HL-60/S4 treated with retinoic acid at 250 ng/mL for 4 days and 3 days (cell line): Measurements from ENCODE around the gene HS3ST6.
"Not testable (repeated sequence)": the region's sequence is repeated elsewhere in the genome, so short reads cannot be mapped to it uniquely, and the experiment has no call there.

Source experiments
- in situ Hi-C: fragments of 300-500 bp; cut with MboI; formaldehyde crosslinking; loops from 2 replicates; pipeline ENCODE4 v1.7.0; 2022; ENCODE audit warnings: low sequenced_read_pairs

The HS3ST6 gene

DNA sequence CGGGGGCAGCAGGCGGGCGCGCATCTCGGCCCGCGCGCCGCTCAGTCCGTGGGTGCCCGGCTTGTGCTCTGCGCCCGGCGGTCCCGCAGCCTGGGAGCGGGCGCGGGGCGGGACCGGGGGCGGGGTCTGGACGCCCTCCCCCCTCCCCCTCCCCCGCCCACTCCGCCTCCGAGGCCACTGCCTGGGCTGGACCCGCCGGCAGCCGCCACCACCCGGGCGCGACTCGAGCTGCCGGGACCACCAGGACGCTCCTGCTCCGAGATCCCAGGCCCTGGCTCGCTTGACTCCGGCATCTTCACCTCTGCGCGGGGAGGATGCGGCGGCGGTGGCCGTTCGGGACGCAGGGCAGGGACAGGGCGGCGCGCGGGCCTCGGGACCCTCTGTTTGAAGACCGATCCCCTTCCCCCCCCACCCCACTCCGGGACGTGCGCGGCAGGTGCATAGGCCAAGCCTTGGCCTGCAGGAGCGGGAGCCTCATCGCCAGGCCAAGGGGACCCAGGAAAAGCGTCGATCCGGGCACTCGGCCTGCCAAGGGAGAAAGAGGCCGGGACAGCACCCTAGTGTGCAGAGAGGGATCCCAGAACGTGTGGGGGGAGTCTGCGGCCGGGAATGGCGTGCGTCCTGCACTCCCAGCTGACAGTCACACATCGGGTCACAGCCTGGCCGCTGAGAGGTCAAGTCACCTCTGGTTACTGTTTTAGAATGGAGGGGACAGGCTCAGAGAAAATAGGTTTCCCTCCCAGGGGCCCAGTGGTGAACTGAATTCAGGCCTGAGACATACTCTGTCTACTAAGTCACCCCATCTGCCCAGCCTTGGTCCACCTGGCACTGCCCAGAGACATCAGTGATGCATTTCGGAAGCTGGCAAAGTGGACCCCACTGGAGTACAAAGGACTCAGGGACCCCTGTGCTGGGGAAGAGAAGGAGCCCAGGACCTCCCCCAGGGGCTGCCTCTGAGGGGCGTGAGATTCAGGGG lies at the start of gene HS3ST6:
Gene HS3ST6, minus strand, starts transcription at position 65 of the 976 bp plus-strand sequence. CDS start 92 bp downstream, outside the sequence.
- in situ Hi-C loops, result no loop called here

- in situ Hi-C loops, result no loop called here
Measured at GRCh38 chr16:1966460-1966859, 48.2 kb upstream of the HS3ST6 start, which contains the start of gene RNF151. Gene RNF151 (plus strand): TSS chr16:1966856. CDS start chr16:1966882, 26 bp downstream.

DNA sequence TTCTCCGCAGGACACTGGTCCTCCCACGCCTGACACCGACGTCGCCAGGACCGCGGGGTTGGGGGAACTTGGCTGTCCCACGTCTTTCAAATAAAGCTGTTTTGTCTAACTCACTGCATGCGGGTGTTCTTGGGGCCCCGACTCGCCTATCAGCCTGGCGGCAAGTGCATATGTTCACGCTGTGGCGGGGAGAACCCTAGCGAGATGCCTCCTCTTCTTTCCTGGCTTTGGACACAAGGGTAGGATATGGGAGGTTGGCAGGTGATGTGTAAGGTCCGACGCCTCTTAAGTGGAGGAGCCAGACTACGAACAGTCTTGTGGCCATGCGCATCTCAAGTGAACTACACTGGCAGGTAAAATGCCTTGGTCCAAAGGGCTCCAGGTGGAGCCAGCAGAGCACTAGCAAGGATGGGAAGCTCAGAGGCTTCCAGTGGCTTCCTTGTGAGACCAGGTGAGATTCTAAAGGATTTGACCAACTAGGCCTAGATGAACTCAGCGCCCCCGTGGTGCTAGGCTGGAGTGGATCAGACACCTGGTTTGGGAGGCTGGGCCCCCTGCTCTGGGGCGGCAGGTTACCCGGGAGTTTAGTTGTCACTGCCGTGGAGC lies 47.3 kb upstream of the HS3ST6 start:
- in situ Hi-C loops, result no loop called here

GRCh38 chr16:1964506-1965395 lies 46.5 kb upstream of the HS3ST6 start, which contains the start of gene RPS2:
Gene RPS2 (minus strand): TSS chr16:1964826. CDS start chr16:1964625, 201 bp downstream.
- in situ Hi-C loops, result no loop called here

DNA sequence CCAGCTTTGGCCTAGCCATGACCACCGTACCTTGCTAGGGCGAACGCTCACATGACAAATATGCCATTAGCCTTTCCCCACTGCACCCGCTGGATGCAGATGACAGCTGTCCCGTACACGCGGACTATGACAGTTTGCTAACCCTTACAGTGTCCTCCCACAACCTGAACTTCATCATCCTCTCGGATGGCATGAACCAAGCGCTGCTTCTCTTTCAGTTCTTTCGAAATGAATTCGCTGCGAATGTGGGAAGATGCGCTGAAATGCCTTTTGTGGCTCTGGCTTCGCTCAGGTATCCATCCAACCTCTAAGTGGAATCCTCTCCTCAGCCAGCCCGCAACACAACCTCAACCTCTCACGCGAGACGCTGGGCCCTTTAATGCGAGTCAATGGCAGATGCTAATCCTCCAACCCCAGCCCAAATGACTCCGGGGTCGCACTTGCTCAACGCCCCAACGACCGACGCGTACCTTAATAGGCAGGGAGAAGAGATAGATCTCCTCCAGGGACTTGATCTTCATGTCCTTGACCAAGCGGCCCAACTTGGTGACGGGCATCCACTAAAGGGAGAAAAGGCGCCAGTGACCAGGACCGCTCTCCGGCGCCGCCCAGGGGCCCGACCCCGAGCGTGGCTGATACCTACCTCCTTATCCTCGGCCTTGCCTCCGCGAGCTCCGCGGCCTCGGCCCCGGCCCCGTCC lies 45.7 kb upstream of the HS3ST6 start:
- in situ Hi-C loops, result no loop called here

GRCh38 chr16:1962161-1963153 lies 44.2 kb upstream of the HS3ST6 start:
- in situ Hi-C loops, result not testable (repeated sequence)

GRCh38 chr16:1961651-1962067 lies 43.4 kb upstream of the HS3ST6 start:
- in situ Hi-C loops, result no loop called here

DNA sequence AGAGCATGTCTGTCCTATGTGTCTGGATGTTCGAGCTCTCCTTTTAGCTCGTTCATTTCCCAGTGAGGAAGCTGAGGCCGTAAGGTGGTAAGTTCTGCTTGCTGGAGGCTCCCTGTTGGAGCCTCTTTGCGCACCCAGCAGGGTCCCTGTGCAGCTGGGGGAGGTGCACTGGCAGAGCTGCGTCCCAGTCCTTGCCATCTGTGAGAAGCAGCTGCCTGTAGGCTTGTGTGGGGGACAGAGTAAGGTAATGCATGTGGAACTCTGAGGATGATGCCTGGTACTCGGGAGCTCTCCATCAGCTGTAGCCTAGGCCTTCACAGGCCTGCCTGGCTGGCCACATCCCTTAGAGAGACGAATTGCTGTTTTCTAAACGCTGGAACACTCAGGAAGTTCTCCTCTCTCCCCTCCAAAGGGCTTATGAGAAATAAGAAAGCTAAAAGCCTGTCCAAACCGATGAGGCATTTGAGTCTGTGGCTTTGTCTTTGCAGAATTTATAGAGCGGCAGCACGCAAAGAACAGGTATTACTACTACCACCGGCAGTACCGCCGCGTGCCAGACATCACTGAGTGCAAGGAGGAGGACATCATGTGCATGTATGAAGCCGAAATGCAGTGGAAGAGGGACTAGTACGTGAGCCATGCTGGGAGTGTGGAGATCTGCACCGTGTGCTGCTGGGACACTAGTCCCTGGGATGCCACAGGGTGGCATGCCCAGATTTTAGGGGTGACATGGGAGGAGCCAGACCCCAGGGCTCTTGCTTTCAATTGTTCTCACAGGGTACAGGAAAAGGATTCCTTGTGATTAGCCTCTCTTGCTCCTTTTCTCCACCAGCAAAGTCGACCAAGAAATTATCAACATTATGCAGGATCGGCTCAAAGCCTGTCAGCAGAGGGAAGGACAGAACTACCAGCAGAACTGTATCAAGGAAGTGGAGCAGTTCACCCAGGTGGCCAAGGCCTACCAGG lies 42.7 kb upstream of the HS3ST6 start:
- in situ Hi-C loops, result no loop called here

DNA sequence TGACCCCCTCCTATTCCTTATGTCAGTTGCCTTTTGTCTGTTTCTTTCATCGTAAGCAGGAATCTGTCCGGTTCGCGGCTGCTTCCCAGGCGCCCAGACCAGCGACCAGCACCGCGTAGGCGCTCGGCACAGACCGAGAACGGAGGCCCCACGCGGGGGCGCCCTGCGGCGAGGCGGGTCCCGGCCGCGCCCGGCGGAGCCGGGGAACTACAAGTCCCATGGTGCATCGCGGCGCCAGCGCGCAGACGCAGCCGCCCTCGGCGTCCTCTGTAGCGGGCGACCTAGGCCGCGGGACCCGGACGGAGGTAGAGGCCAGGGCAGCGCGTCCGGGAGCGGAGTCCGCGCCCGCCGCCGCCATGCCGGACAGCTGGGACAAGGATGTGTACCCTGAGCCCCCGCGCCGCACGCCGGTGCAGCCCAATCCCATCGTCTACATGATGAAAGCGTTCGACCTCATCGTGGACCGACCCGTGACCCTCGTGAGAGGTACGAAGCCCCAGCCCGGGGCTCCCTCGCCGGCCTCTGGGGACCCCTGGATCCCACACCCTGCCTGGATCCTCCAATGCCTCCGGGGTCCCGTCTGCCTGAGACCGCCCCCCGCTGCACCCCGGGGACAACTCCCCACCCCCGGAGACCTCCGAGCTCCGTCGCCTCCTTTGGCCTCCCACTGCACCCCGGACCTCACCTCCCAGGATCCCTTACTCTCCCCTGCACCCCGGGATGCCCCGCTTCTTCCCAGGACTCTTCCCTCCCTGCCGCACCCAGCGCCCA lies 41.2 kb upstream of the HS3ST6 start, which contains the start of gene NDUFB10:
Gene NDUFB10, plus strand, starts transcription at position 270 of the 771 bp plus-strand sequence. Its CDS starts 87 bp downstream, at position 357.
- in situ Hi-C loops, result no loop called here

DNA sequence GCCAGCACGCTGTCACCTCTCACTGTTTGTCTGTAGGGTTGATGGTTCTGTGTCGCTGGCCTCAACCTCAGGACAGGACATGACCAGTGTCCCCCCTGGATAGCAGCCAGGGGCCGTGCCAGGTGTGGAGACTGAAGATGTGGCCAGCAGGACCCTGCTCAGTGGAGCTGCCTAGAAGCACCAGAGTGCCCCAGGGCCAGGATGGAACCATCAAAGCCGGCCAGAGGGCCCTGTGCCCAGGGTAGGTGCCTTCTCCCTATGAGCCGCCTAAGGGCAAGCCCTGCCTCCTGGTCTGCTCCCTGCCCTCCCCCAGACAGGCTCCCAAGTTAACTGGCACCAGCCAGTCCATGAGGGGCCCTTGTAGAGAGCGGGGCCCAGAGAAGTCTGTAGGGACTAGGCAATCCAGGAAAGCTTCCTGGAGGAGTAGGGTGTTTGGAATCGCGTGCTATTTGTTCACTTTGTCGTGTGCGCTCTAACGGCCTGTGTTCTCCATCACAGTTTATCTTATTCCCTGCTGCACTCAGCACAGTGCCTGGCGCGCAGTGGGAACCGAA lies 40.6 kb upstream of the HS3ST6 start:
- in situ Hi-C loops, result no loop called here

DNA sequence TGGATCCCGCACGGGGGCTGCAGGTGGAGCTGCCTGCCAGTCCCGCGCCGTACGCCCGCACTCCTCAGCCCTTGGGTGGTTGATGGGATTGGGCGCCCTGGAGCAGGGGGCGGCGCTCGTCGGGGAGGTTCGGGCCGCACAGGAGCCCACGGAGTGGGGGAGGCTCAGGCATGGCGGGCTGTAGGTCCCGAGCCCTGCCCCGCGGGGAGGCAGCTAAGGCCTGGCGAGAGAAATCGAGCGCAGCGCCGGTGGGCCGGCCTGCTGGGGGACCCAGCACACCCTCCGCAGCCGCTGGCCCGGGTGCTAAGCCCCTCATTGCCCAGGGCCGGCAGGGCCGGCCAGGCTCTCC lies 39.9 kb upstream of the HS3ST6 start:
- in situ Hi-C loops, result not testable (repeated sequence)

- in situ Hi-C loops, result not testable (repeated sequence)
Measured at GRCh38 chr16:1957434-1958142, 39.4 kb upstream of the HS3ST6 start.

DNA sequence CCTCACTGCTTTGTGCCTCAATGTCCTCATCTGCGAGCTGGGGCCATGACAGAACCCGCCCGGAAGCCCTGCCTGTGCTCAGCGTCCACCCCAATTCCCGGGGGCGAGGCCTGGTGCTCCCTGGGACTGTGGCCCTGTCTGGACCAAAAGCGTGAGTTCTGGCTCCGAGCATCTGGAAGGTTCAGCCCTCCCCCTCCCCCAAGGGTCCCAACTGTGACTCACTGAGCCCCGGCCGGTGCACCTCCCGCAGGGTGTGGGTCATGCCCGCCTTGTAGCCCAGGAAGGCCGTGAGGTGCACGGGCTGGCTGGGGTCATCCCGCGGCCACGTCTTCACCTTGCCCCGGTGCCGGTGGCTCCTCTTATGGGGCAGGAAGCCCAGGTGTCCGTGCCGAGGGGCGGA lies 35.5 kb upstream of the HS3ST6 start:
- in situ Hi-C loops, result no loop called here

DNA sequence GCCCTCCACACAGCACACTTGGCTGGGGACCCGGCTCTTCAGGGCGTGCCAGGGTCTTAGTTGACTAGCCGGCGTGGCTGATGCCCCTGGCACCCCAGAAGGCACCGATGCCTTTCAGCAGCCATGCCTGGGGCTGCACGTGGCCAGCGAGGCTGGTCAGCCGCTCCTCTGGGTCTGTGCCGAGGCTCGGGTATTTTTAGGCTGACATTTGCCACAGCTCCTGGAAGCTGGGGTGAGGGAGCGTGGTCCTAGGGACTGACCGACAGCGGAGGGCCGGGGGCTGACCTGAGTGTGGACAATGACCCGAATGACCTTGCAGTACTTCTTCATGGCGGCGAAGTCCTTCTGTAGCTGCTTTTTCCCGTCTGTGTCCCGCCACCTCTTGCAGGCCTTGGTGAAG lies 32.3 kb upstream of the HS3ST6 start:
- in situ Hi-C loops, result no loop called here

DNA sequence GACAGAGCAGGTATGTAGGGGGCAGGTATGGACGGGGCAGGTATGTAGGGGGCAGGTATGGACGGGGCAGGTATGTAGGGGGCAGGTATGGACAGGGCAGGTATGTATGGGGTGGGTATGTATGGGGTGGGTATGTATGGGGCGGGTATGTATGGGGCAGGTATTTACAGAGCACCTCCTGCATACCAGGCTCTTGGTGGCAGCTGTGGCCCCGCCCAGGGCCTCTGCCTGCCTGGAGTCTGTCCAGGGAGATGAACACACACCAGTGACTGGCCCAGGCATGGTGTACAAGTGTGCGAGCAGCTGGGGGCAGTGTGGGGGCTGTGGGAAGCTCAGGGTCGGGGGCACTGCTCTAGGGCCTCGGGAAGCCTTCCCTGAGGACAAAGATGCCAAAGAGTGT lies 31.8 kb upstream of the HS3ST6 start:
- in situ Hi-C loops, result no loop called here

GRCh38 chr16:1949507-1949906 lies 31.3 kb upstream of the HS3ST6 start:
- in situ Hi-C loops, result no loop called here
